ENCODE results near the gene CHMP4B. TPM values are rescaled to one million over a fixed set of nuclear protein-coding genes. Genes with fewer than 3 reads are reported as not detected.

CHMP4B gene
- total and polyA plus RNA-seq, 2 donors (not counting 1 experiment from before 2014, with no cell fraction given), result 62.3 to 83.9 TPM

DNA sequence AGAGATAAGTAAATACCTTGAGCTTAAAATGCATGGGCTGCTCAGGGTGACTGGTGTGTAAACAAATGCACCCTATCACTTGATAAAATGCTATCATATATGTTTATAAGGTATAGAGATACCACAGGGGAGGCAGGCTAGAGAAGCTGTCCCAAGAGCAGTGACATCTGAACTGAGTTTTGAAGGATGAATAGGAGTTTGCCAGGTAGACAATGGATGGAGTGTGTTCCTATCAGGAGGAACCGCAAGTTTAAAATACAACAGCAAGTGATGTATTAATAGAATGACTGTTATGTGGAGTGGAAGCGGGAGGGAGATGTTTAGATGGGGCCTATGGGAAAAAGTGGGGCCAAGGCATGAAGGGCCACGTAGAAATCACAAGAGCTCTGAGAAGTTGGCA lies 38.7 kb upstream of the CHMP4B start:
- H3K4me2 ChIP-seq (replicated peaks; ENCODE audit: low read depth, low read length, poor library complexity, severe bottlenecking), result no peak overlapping the region
- DNase-seq, result no peak
- peaks cover 0 to 8% of the 10 kb centered on the region in 2 experiments for H3K36me3 ChIP-seq (replicated peaks in 1 of 2; ENCODE audit: control extremely low read depth in 1 of 2, control insufficient read depth in 1 of 2, extremely low read depth in 1 of 2, insufficient read depth in 2 of 2, low read length in 1 of 2)
- WGBS (ENCODE audit: insufficient coverage), result 100% methylated on average over 3 of the region's 3 CpGs
- CTCF ChIA-PET, result interaction anchor here (1.3 kb wide), 2 partner anchors 39 to 297 kb away, joined by 3 to 4 read pairs; no protein-coding TSS in a partner anchor
- H3K4me1 Mint-ChIP-seq, result peaks cover 39% of the 10 kb centered on the region
- H3K4me3 Mint-ChIP-seq, result peak overlapping the region; percentile 1
- peaks cover 28 to 47% of the 10 kb centered on the region in 2 donors for H3K4me1 ChIP-seq (ENCODE audit: control insufficient read depth in 2 of 2, insufficient read depth in 2 of 2, low read length in 2 of 2)
- no peak overlapping the region for H3K9ac ChIP-seq (ENCODE audit: low read length)
- no peak overlapping the region for H3K4me3 ChIP-seq (ENCODE audit: control extremely low read depth in 1 of 5, extremely low read depth in 1 of 5, insufficient read depth in 1 of 5, low read depth in 2 of 5, low read length in 4 of 5)
- H3K9me3 Mint-ChIP-seq (ENCODE audit: insufficient read depth), result no peaks in the 10 kb centered on the region
- no peak for TF ChIP-seq EZH2 (IDR thresholded peaks at IDR 0.05; ENCODE audit: borderline replicate concordance, insufficient read depth, low read depth, low read length, poor library complexity, severe bottlenecking)
- TF ChIP-seq, protein P1, sequence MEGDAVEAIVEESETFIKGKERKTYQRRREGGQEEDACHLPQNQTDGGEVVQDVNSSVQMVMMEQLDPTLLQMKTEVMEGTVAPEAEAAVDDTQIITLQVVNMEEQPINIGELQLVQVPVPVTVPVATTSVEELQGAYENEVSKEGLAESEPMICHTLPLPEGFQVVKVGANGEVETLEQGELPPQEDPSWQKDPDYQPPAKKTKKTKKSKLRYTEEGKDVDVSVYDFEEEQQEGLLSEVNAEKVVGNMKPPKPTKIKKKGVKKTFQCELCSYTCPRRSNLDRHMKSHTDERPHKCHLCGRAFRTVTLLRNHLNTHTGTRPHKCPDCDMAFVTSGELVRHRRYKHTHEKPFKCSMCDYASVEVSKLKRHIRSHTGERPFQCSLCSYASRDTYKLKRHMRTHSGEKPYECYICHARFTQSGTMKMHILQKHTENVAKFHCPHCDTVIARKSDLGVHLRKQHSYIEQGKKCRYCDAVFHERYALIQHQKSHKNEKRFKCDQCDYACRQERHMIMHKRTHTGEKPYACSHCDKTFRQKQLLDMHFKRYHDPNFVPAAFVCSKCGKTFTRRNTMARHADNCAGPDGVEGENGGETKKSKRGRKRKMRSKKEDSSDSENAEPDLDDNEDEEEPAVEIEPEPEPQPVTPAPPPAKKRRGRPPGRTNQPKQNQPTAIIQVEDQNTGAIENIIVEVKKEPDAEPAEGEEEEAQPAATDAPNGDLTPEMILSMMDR (IDR thresholded peaks at IDR 0.05), result no peak
- no peak overlapping the region for H3K27ac ChIP-seq (ENCODE audit: low read length in 2 of 2)
- H3K27me3 Mint-ChIP-seq, result no peaks in the 10 kb centered on the region
- H4K20me1 ChIP-seq (ENCODE audit: control insufficient read depth, insufficient read depth, low read length, poor library complexity, severe bottlenecking), result no peaks in the 10 kb centered on the region
- peaks cover 0 to 5% (median 0%) of the 10 kb centered on the region in 3 donors for H3K9me3 ChIP-seq (ENCODE audit: control extremely low read depth in 1 of 3, control insufficient read depth in 2 of 3, insufficient read depth in 1 of 3, low read length in 2 of 3)
- H2AFZ ChIP-seq (ENCODE audit: insufficient read depth, low read depth, low read length, poor library complexity, severe bottlenecking), result no peak overlapping the region
- no peaks in the 10 kb centered on the region for H3K79me2 ChIP-seq (ENCODE audit: control insufficient read depth, insufficient read depth, low read length)
- peak overlapping the region; percentile 75 for H3K27ac Mint-ChIP-seq
- no peak for ATAC-seq (ENCODE audit: low read depth)
- POLR2A ChIA-PET, result no interaction called here
- intact Hi-C loops (cut with micrococcal nuclease), result no loop called here
- no peaks in the 10 kb centered on the region for H3K27me3 ChIP-seq (replicated peaks in 1 of 4; ENCODE audit: control extremely low read depth in 1 of 4, control insufficient read depth in 3 of 4, insufficient read depth in 4 of 4, low read length in 3 of 4)

GRCh38 chr20:33773412-33774089 lies 37.6 kb upstream of the CHMP4B start:
- Histone ChIP-seq H4K20me1 (ENCODE audit: control insufficient read depth, insufficient read depth, low read length, poor library complexity, severe bottlenecking) (no peaks in the 10 kb centered on the region), H3K79me2 (ENCODE audit: control insufficient read depth, insufficient read depth, low read length) (no peaks in the 10 kb centered on the region), H2AFZ (ENCODE audit: insufficient read depth, low read depth, low read length, poor library complexity, severe bottlenecking) (no peak overlapping the region), H3K36me3 (replicated peaks in 1 of 2; ENCODE audit: control extremely low read depth in 1 of 2, control insufficient read depth in 1 of 2, extremely low read depth in 1 of 2, insufficient read depth in 2 of 2, low read length in 1 of 2) (peaks cover 0 to 2% of the 10 kb centered on the region in 2 experiments), H3K4me3 (ENCODE audit: control extremely low read depth in 1 of 5, extremely low read depth in 1 of 5, insufficient read depth in 1 of 5, low read depth in 2 of 5, low read length in 4 of 5) (no peak overlapping the region), H3K9ac (ENCODE audit: low read length) (no peak overlapping the region), H3K4me1 (ENCODE audit: control insufficient read depth in 2 of 2, insufficient read depth in 2 of 2, low read length in 2 of 2) (peaks cover 36 to 58% of the 10 kb centered on the region in 2 donors), H3K27me3 (replicated peaks in 1 of 4; ENCODE audit: control extremely low read depth in 1 of 4, control insufficient read depth in 3 of 4, insufficient read depth in 4 of 4, low read length in 3 of 4) (no peaks in the 10 kb centered on the region), H3K4me2 (replicated peaks; ENCODE audit: low read depth, low read length, poor library complexity, severe bottlenecking) (peak overlapping the region; percentile 48), H3K27ac (ENCODE audit: low read length in 2 of 2) (peak overlapping the region; percentile 55 to 63), H3K9me3 (ENCODE audit: control extremely low read depth in 1 of 3, control insufficient read depth in 2 of 3, insufficient read depth in 1 of 3, low read length in 2 of 3) (peaks cover 0 to 6% (median 0%) of the 10 kb centered on the region in 3 donors)
- ATAC-seq (ENCODE audit: low read depth), result peak; percentile 52
- H3K4me3 Mint-ChIP-seq, result no peak overlapping the region
- CTCF ChIA-PET, result interaction anchor here (1.3 kb wide), 1 partner anchor 296 kb away, joined by 4 read pairs; no protein-coding TSS in a partner anchor
- POLR2A ChIA-PET, result interaction anchor here (0.6 to 1.0 kb wide), 2 partner anchors 37 to 108 kb away, joined by 4 to 7 read pairs; no protein-coding TSS in a partner anchor
- H3K27ac Mint-ChIP-seq, result peak overlapping the region; percentile 75
- 71% methylated on average over 1 of the region's 2 CpGs for WGBS (ENCODE audit: insufficient coverage)
- peaks cover 49% of the 10 kb centered on the region for H3K4me1 Mint-ChIP-seq
- TF ChIP-seq, protein P1 (IDR thresholded peaks at IDR 0.05), result no peak
- no peak for TF ChIP-seq EZH2 (IDR thresholded peaks at IDR 0.05; ENCODE audit: borderline replicate concordance, insufficient read depth, low read depth, low read length, poor library complexity, severe bottlenecking)
- DNase-seq, result peak; percentile 75
- H3K27me3 Mint-ChIP-seq, result no peaks in the 10 kb centered on the region
- H3K9me3 Mint-ChIP-seq (ENCODE audit: insufficient read depth), result no peaks in the 10 kb centered on the region
- intact Hi-C loops (cut with micrococcal nuclease), result no loop called here

Data from B cell (primary cell).